SK-N-SH (cell line): ENCODE results near the gene NOTCH1. TPM values are rescaled to one million over a fixed set of nuclear protein-coding genes. Genes with fewer than 3 reads are reported as not detected.

Source experiments
- CTCF ChIA-PET: fragments of 300-600, 350-600 bp; formaldehyde crosslinking; extraction: SDS; loops from one replicate; lab custom pipeline; 2021; lab: Yijun Ruan, JAX
- POLR2A ChIA-PET: fragments of 350-600 bp; sonication (Branson Sonifier 250); formaldehyde crosslinking; extraction: SDS; loops from one replicate; lab custom pipeline; 2020; ENCODE audit warnings: antibody characterized with exemption, inconsistent platforms; lab: Yijun Ruan, JAX
- DNase-seq: peaks from one replicate; pipeline ENCODE4 v3.0.0; 2012
- H2AFZ ChIP-seq: fragments of 200-600 bp; sonication (generic); 2 replicates; pipeline ENCODE4 v1.8.1; 2016; ENCODE audit warnings: antibody characterized with exemption, mild to moderate bottlenecking, low read depth
- H3F3A ChIP-seq: fragments of 200-600 bp; sonication (generic); replicated peaks from 2 replicates; pipeline ENCODE3; 2016; ENCODE audit warnings: antibody characterized with exemption, mild to moderate bottlenecking; ENCODE audit not compliant: insufficient read depth
- H3K27ac ChIP-seq, 2 experiments: fragments of 200-500 bp in 1 of 2; fragments of 200-600 bp in 1 of 2; sonication (Bioruptor generic) in 1 of 2; sonication (generic), shearing (Covaris generic) in 1 of 2; 2 replicates each; pipeline versions ENCODE4 v1.5.1 to v1.6.1; 2014 to 2016; ENCODE audit warnings: low read depth in 2 of 2, inconsistent platforms in 1 of 2, low read length in 1 of 2, mild to moderate bottlenecking in 1 of 2, mixed read lengths in 1 of 2
- H3K27me3 ChIP-seq: fragments of 200-600 bp; sonication (generic), shearing (Covaris generic); 2 replicates; pipeline ENCODE4 v1.6.1; 2016; ENCODE audit warnings: mixed run types; ENCODE audit not compliant: insufficient read depth
- H3K36me3 ChIP-seq, 2 experiments: fragments of 200-500 bp in 1 of 2; fragments of 200-600 bp in 1 of 2; sonication (Bioruptor generic) in 1 of 2; sonication (generic) in 1 of 2; replicated peaks in 1 of 2; 2 replicates each; pipeline versions ENCODE3 to v1.5.1; 2014 to 2016; ENCODE audit warnings: low read length in 1 of 2, mild to moderate bottlenecking in 1 of 2; ENCODE audit not compliant: insufficient read depth in 2 of 2, control insufficient read depth in 1 of 2
- H3K4me1 ChIP-seq, 2 experiments: fragments of 200-500 bp in 1 of 2; fragments of 200-600 bp in 1 of 2; sonication (Bioruptor generic) in 1 of 2; sonication (generic), shearing (Covaris generic) in 1 of 2; 2 replicates each; pipeline versions ENCODE4 v1.5.1 to v1.6.1; 2014 to 2016; ENCODE audit warnings: low read depth in 1 of 2, low read length in 1 of 2, mixed run types in 1 of 2; ENCODE audit not compliant: insufficient read depth in 2 of 2, control insufficient read depth in 1 of 2
- H3K4me2 ChIP-seq: fragments of 200-600 bp; sonication (generic), shearing (Covaris generic); 2 replicates; pipeline ENCODE4 v1.6.1; 2017; ENCODE audit warnings: mixed run types
- H3K4me3 ChIP-seq, 2 experiments: fragments of 200-500 bp in 1 of 2; fragments of 200-600 bp in 1 of 2; sonication (Bioruptor generic) in 1 of 2; sonication (generic), shearing (Covaris generic) in 1 of 2; 2 replicates each; pipeline versions ENCODE4 v1.5.1 to v1.8.1; 2014 to 2016; ENCODE audit warnings: low read depth in 2 of 2, inconsistent platforms in 1 of 2, low read length in 1 of 2, mild to moderate bottlenecking in 1 of 2, mixed read lengths in 1 of 2, moderate library complexity in 1 of 2
- H3K79me2 ChIP-seq: fragments of 200-600 bp; sonication (generic); 2 replicates; pipeline ENCODE4 v1.8.1; 2017; ENCODE audit warnings: mild to moderate bottlenecking; ENCODE audit not compliant: insufficient read depth
- H3K9ac ChIP-seq: fragments of 200-600 bp; sonication (generic); 2 replicates; pipeline ENCODE4 v1.6.1; 2017; ENCODE audit warnings: mixed run types
- H3K9me2 ChIP-seq: fragments of 200-600 bp; sonication (generic); 2 replicates; pipeline ENCODE4 v1.6.1; 2017; ENCODE audit warnings: mixed run types
- H3K9me3 ChIP-seq: fragments of 200-600 bp; sonication (generic); 2 replicates; pipeline ENCODE4 v1.6.1; 2017; ENCODE audit warnings: mixed run types, mild to moderate bottlenecking, moderate library complexity
- H4K20me1 ChIP-seq: fragments of 200-600 bp; sonication (generic); 2 replicates; pipeline ENCODE4 v1.6.1; 2017; ENCODE audit warnings: mild to moderate bottlenecking, mixed run types; ENCODE audit not compliant: insufficient read depth
- CHD2 ChIP-seq: fragments of 150-350 bp; IDR thresholded peaks from 2 replicates; pipeline ENCODE4 v1.6.1; 2018; ENCODE audit warnings: low read length; ENCODE audit not compliant: partially characterized antibody
- FOXJ3 ChIP-seq: sonication (generic); formaldehyde crosslinking; IDR thresholded peaks from 2 replicates; pipeline ENCODE4 v1.5.1; 2020; ENCODE audit warnings: mild to moderate bottlenecking, missing genetic modification reagents
- GABPA ChIP-seq: IDR thresholded peaks from 2 replicates; pipeline ENCODE4 v1.4.0; 2012; ENCODE audit warnings: low read depth, mild to moderate bottlenecking
- GATA2 ChIP-seq: sonication (generic); formaldehyde crosslinking; IDR thresholded peaks from 2 replicates; pipeline ENCODE4 v1.5.0; 2020; ENCODE audit warnings: mild to moderate bottlenecking, missing genetic modification reagents
- IRF3 ChIP-seq: fragments of 150-350 bp; IDR thresholded peaks from 2 replicates; pipeline ENCODE4 v1.6.1; 2016; ENCODE audit warnings: mild to moderate bottlenecking, low read depth, low read length
- MAX ChIP-seq: IDR thresholded peaks from 2 replicates; pipeline ENCODE4 v1.4.0; 2012; ENCODE audit warnings: low read depth
- MEF2A ChIP-seq: IDR thresholded peaks from 2 replicates; pipeline ENCODE4 v1.4.0; 2012; ENCODE audit warnings: low read depth, borderline replicate concordance
- MXI1 ChIP-seq: IDR thresholded peaks from 2 replicates; pipeline ENCODE4 v1.6.1; 2012; ENCODE audit warnings: mild to moderate bottlenecking, low read depth, low read length, improper control_type of control experiment
- NRF1 ChIP-seq: IDR thresholded peaks from 2 replicates; pipeline ENCODE4 v1.6.1; 2012; ENCODE audit warnings: low read depth, mild to moderate bottlenecking, low read length
- POLR2AphosphoS5 ChIP-seq: IDR thresholded peaks from 2 replicates; pipeline ENCODE4 v1.6.1; 2012; ENCODE audit warnings: low read depth, low read length
- RAD21 ChIP-seq: IDR thresholded peaks from 2 replicates; pipeline ENCODE4 v1.6.1; 2012; ENCODE audit warnings: mild to moderate bottlenecking, low read length
- REST ChIP-seq: IDR thresholded peaks from 2 replicates; pipeline ENCODE4 v1.6.1; 2012; ENCODE audit warnings: mild to moderate bottlenecking, low read depth, low read length, moderate library complexity
- RFX5 ChIP-seq: IDR thresholded peaks from 2 replicates; pipeline ENCODE4 v1.6.1; 2012; ENCODE audit warnings: mild to moderate bottlenecking, improper control_type of control experiment, low read length
- RXRA ChIP-seq: IDR thresholded peaks from 2 replicates; pipeline ENCODE4 v1.4.0; 2012; ENCODE audit warnings: low read depth, mild to moderate bottlenecking, borderline replicate concordance
- SIN3A ChIP-seq: IDR thresholded peaks from 2 replicates; pipeline ENCODE4 v1.6.1; 2012; ENCODE audit warnings: low read depth, mild to moderate bottlenecking, low read length, moderate library complexity, borderline replicate concordance
- TEAD4 ChIP-seq: IDR thresholded peaks from 2 replicates; pipeline ENCODE4 v1.4.0; 2012; ENCODE audit warnings: mild to moderate bottlenecking, borderline replicate concordance; ENCODE audit not compliant: insufficient read depth
- USF1 ChIP-seq: IDR thresholded peaks from 2 replicates; pipeline ENCODE4 v1.4.0; 2012; ENCODE audit warnings: low read depth, borderline replicate concordance
- USF2 ChIP-seq: fragments of 150-350 bp; IDR thresholded peaks from 2 replicates; pipeline ENCODE4 v1.6.1; 2017; ENCODE audit warnings: antibody characterized with exemption, low read length, low read depth, borderline replicate concordance
- ZBTB33 ChIP-seq: IDR thresholded peaks from 2 replicates; pipeline ENCODE4 v1.4.0; 2012; ENCODE audit warnings: low read depth, borderline replicate concordance
- WGBS: methylation state at CpG from one replicate; pipeline ENCODE4 v1.1.6; 2017; ENCODE audit warnings: low lambda C conversion rate; 5-methylcytosine and 5-hydroxymethylcytosine counted together
- polyA plus RNA-seq, 3 experiments: library from polyadenylated mRNA; depleted of rRNA; stranded (reverse); fragments of >200 nt; gene quantifications; 2 replicates each; pipeline ENCODE4 v1.2.3, GENCODE V29; 2012

The NOTCH1 gene
- polyA plus RNA-seq, 1 of the 3 experiments (the other 2 are of a cell fraction): 6.6 TPM

- H3K9me2 ChIP-seq: no peaks in the 10 kb centered on the region
- H3K9ac ChIP-seq: no peak overlapping the region
- H3K9me3 ChIP-seq: no peaks in the 10 kb centered on the region
- DNase-seq: peak; percentile 74
- no peaks in the 10 kb centered on the region for H3F3A ChIP-seq
- no peaks in the 10 kb centered on the region for H4K20me1 ChIP-seq
- ChIA-PET CTCF (interaction anchor here (1.6 kb wide), 1 partner anchor 26 kb away, joined by 4 read pairs; no protein-coding TSS in a partner anchor), POLR2A (no interaction called here)
- H3K27ac ChIP-seq: no peak overlapping the region
- no peak overlapping the region for H3K4me3 ChIP-seq
- H3K27me3 ChIP-seq: no peaks in the 10 kb centered on the region
- peaks cover 0 to 5% of the 10 kb centered on the region in 2 experiments; a peak in 1 of 4 replicates for H3K4me1 ChIP-seq
- peaks cover 6 to 68% of the 10 kb centered on the region in 2 experiments for H3K36me3 ChIP-seq
- no peaks in the 10 kb centered on the region for H3K79me2 ChIP-seq
- H3K4me2 ChIP-seq: no peak overlapping the region
- no peak for TF ChIP-seq FOXJ3 (CRISPR knock-in tag)
- no peak for TF ChIP-seq USF2
- TF ChIP-seq GATA2 (CRISPR knock-in tag): no peak
- TF ChIP-seq POLR2AphosphoS5: no peak
- TF ChIP-seq TEAD4: no peak
- no peak for TF ChIP-seq GABPA
- no peak for TF ChIP-seq MEF2A
- TF ChIP-seq SIN3A: no peak
- TF ChIP-seq RFX5: no peak
- TF ChIP-seq ZBTB33: no peak
- TF ChIP-seq MXI1: no peak
- TF ChIP-seq RAD21: no peak
- TF ChIP-seq MAX: no peak
- no peak for TF ChIP-seq REST
- no peak for TF ChIP-seq CHD2
- TF ChIP-seq NRF1: no peak
- TF ChIP-seq USF1: no peak
- no peak for TF ChIP-seq IRF3
- TF ChIP-seq RXRA: no peak
- H2AFZ ChIP-seq: no peak overlapping the region
- 86% methylated on average over 18 of the region's 29 CpGs for WGBS
These were observed 31.7 kb downstream of the NOTCH1 start for GRCh38 chr9:136514022-136514714.
